ENCODE data around the gene C17orf114.

C17orf114 gene

GRCh38 chr17:4837471-4838308, 35.6 kb upstream of the C17orf114 start:
- POLR2A ChIA-PET (ENCODE audit: low non-redundant PET): no interaction called here
- no TSS peak for BruUV-seq (replicated peaks)
- Histone ChIP-seq H3K4me1 (ENCODE audit: insufficient read depth, low read length, poor library complexity, severe bottlenecking) (peaks cover 11% of the 10 kb centered on the region), H3K4me3 (ENCODE audit: low read depth, low read length, poor library complexity, severe bottlenecking) (no peak overlapping the region), H3K27ac (ENCODE audit: low read depth, low read length, poor library complexity, severe bottlenecking) (no peak overlapping the region), H3K9me3 (ENCODE audit: low read depth, low read length, poor library complexity, severe bottlenecking) (no peaks in the 10 kb centered on the region), H3K36me3 (ENCODE audit: insufficient read depth, low read length, poor library complexity, severe bottlenecking) (no peaks in the 10 kb centered on the region), H3K27me3 (replicated peaks; ENCODE audit: insufficient read depth, low read depth, low read length, poor library complexity) (no peaks in the 10 kb centered on the region)
- TF ChIP-seq EZH2 (IDR thresholded peaks at IDR 0.05; ENCODE audit: borderline replicate concordance, low read depth, low read length, poor library complexity, severe bottlenecking) (no peak), CTCF (conservative IDR thresholded peaks at IDR 0.05; ENCODE audit: low read depth, low read length) (no peak)
- intact Hi-C loops (cut with micrococcal nuclease; ENCODE audit: unreplicated experiment): no loop called here
- CTCF ChIA-PET: interaction anchor here (0.7 kb wide), 1 partner anchor 14 kb away, joined by 3 read pairs; no protein-coding TSS in a partner anchor
- no peak for DNase-seq (ENCODE audit: low spot score)

GRCh38 chr17:4836221-4836620, 34.1 kb upstream of the C17orf114 start:
- no peak for TF ChIP-seq CTCF (conservative IDR thresholded peaks at IDR 0.05; ENCODE audit: low read depth, low read length)
- no peak for TF ChIP-seq EZH2 (IDR thresholded peaks at IDR 0.05; ENCODE audit: borderline replicate concordance, low read depth, low read length, poor library complexity, severe bottlenecking)
- Histone ChIP-seq H3K9me3 (ENCODE audit: low read depth, low read length, poor library complexity, severe bottlenecking) (no peaks in the 10 kb centered on the region), H3K4me3 (ENCODE audit: low read depth, low read length, poor library complexity, severe bottlenecking) (no peak overlapping the region), H3K4me1 (ENCODE audit: insufficient read depth, low read length, poor library complexity, severe bottlenecking) (peaks cover 11% of the 10 kb centered on the region), H3K36me3 (ENCODE audit: insufficient read depth, low read length, poor library complexity, severe bottlenecking) (no peaks in the 10 kb centered on the region), H3K27me3 (replicated peaks; ENCODE audit: insufficient read depth, low read depth, low read length, poor library complexity) (no peaks in the 10 kb centered on the region), H3K27ac (ENCODE audit: low read depth, low read length, poor library complexity, severe bottlenecking) (peak overlapping the region; percentile 11)
- no peak for DNase-seq (ENCODE audit: low spot score)
- ChIA-PET CTCF (no interaction called here), POLR2A (ENCODE audit: low non-redundant PET) (no interaction called here)
- intact Hi-C loops (cut with micrococcal nuclease; ENCODE audit: unreplicated experiment): no loop called here
- BruUV-seq (replicated peaks): no TSS peak

- TF ChIP-seq CTCF (conservative IDR thresholded peaks at IDR 0.05; ENCODE audit: low read depth, low read length) (no peak), EZH2 (IDR thresholded peaks at IDR 0.05; ENCODE audit: borderline replicate concordance, low read depth, low read length, poor library complexity, severe bottlenecking) (no peak)
- H3K27ac ChIP-seq (ENCODE audit: low read depth, low read length, poor library complexity, severe bottlenecking): peak overlapping the region; percentile 84
Observed at GRCh38 chr17:4834681-4835020, 32.5 kb upstream of the C17orf114 start.

More at GRCh38 chr17:4834681-4835020, 32.5 kb upstream of the C17orf114 start:
- no TSS peak for BruUV-seq (replicated peaks)
- Histone ChIP-seq H3K27me3 (replicated peaks; ENCODE audit: insufficient read depth, low read depth, low read length, poor library complexity) (no peaks in the 10 kb centered on the region), H3K9me3 (ENCODE audit: low read depth, low read length, poor library complexity, severe bottlenecking) (no peaks in the 10 kb centered on the region), H3K36me3 (ENCODE audit: insufficient read depth, low read length, poor library complexity, severe bottlenecking) (no peaks in the 10 kb centered on the region), H3K4me1 (ENCODE audit: insufficient read depth, low read length, poor library complexity, severe bottlenecking) (peaks cover 3% of the 10 kb centered on the region), H3K4me3 (ENCODE audit: low read depth, low read length, poor library complexity, severe bottlenecking) (peak overlapping the region; percentile 88)
- ChIA-PET POLR2A (ENCODE audit: low non-redundant PET) (no interaction called here), CTCF (no interaction called here)
- intact Hi-C loops (cut with micrococcal nuclease; ENCODE audit: unreplicated experiment): no loop called here
- no peak for DNase-seq (ENCODE audit: low spot score)

Data from A673 (cell line).